Adrenal gland (tissue), 12 donors: ENCODE data around the gene ACR. TPM values are rescaled to one million over a fixed set of nuclear protein-coding genes. Genes with fewer than 3 reads are reported as not detected.

Experiments used
- DNase-seq, 7 donors: peaks; one replicate each; pipeline ENCODE4 v3.0.0-alpha.2; 2019 to 2020
- H3K27ac ChIP-seq, 5 donors: fragments of 200-600 bp; sonication (generic) in 4 of 5; 1 replicate in 3 of 5; 2 replicates in 2 of 5; pipeline versions ENCODE4 v1.5.1 to v1.8.0; 2016 to 2020; ENCODE audit warnings: mild to moderate bottlenecking in 1 of 5
- H3K27me3 ChIP-seq: fragments of 200-600 bp; 2 replicates; pipeline ENCODE4 v1.8.0; 2021
- H3K36me3 ChIP-seq, 2 donors: fragments of 200-600 bp; replicated peaks in 1 of 2; 1 replicate in 1 of 2; 2 replicates in 1 of 2; pipeline versions ENCODE4 v1.5.1 to v1.8.0; 2018 to 2022
- H3K4me1 ChIP-seq, 2 donors: fragments of 200-600 bp; replicated peaks in 1 of 2; 1 replicate in 1 of 2; 2 replicates in 1 of 2; pipeline versions ENCODE4 v1.5.1 to v1.8.0; 2018 to 2021
- H3K4me3 ChIP-seq, 4 donors: fragments of 200-600 bp; sonication (generic) in 3 of 4; one replicate each; pipeline ENCODE4 v1.5.1; 2016 to 2018
- H3K9me3 ChIP-seq, 3 donors: fragments of 200-600 bp; sonication (generic) in 1 of 3; replicated peaks in 1 of 3; 1 replicate in 2 of 3; 2 replicates in 1 of 3; pipeline versions ENCODE4 v1.5.1 to v1.8.0; 2016 to 2021
- POLR2A ChIP-seq, 2 donors: fragments of 450-650 bp; IDR thresholded peaks; one replicate each; pipeline ENCODE4 v1.6.1; 2017; ENCODE audit warnings: antibody characterized with exemption in 2 of 2, mild to moderate bottlenecking in 2 of 2, moderate library complexity in 1 of 2
- WGBS, 4 donors: extraction: QIAGEN DNeasy Blood & Tissue Kit in 2 of 4; methylation state at CpG; one replicate each; pipeline versions ENCODE4 v1.1.5 to v1.1.7; 2013 to 2017; 5-methylcytosine and 5-hydroxymethylcytosine counted together
- intact Hi-C, 2 donors: fragments of 100-400 bp; cut with DNase I; formaldehyde crosslinking; loops; one replicate each; pipeline versions ENCODE4 v1.14.1 to v1.15.0; 2022 to 2023
- polyA plus RNA-seq, 3 donors: library from polyadenylated mRNA; stranded (reverse); fragments of 200-250 nt in 2 of 3; fragments of 350-450 nt in 1 of 3; fragmentation: Illumina TruSeq in 1 of 3; extraction: RNeasy Lipid Tissue Mini Kit (QIAGEN cat#74804) in 1 of 3; gene quantifications; one replicate each; pipeline ENCODE4 v1.2.3, GENCODE V29; 2013 to 2014
- total RNA-seq, 9 donors: library from RNA; depleted of rRNA in 4 of 9; stranded (reverse); fragments of >200 nt in 4 of 9; fragments of 120-200 nt in 1 of 9; fragmentation: NEBNext Ultra II Directional in 1 of 9; extraction: Animal tissue kit (Norgen Biotek cat#: 25700) in 1 of 9; gene quantifications; one replicate each; pipeline versions ENCODE4 v1.1.0 to v1.2.4, GENCODE V29; 2013 to 2023
- TF ChIP-seq, protein P1 (sequence below), 6 experiments: fragments of 450-650 bp in 4 of 6; fragments of 200-600 bp in 2 of 6; sonication (generic) in 1 of 6; IDR thresholded peaks; 1 replicate in 5 of 6; 2 replicates in 1 of 6; pipeline versions ENCODE4 v1.5.1 to v1.8.0; 2016 to 2021; ENCODE audit warnings: antibody characterized with exemption in 6 of 6, mild to moderate bottlenecking in 2 of 6, moderate library complexity in 1 of 6
- donor health status: healthy with polysubstance abuse.
- donor health status: Bipolar disorder and iron deficiency.
- donor health status: DM: yes; HTN: yes; CAD: no.
- donor health status: DM: no; HTN: no; CAD: no.
- donor health status: DM: no; HTN: no; CAD: no.
- donor health status: DM: yes; HTN: yes; CAD: no.

Gene ACR
- total and polyA plus RNA-seq, 12 donors = 0.13 to 1.5 (median 0.53) TPM; not detected in 4

DNA sequence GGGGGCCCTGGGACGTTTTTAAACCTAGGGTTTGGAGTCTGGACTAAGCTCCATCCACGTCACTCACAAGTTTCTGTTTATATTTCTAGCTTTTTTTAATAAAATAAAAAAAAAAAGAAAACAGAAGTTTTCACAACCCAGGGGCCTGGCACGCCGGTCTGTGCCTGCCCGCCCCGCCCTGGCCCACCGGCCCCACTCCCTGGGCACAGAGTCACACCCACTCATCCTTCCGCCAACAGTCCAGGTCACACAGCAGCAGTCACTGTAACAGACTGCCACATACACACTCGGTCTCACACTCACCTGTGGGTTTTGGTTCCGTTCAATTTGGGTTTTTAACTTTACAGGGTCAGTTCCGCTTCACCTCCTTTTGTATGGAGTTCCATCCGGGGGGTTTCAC, 5.3 kb upstream of the ACR start:
- peaks cover 16% of the 10 kb centered on the region for H3K27me3 ChIP-seq
- H3K4me1 ChIP-seq = no peaks in the 10 kb centered on the region
- no peak overlapping the region for H3K4me3 ChIP-seq
- peak in 4 of 7 donors; percentile 1 to 43 (median 4) for DNase-seq
- intact Hi-C loops = no loop called here
- H3K9me3 ChIP-seq = no peaks in the 10 kb centered on the region
- no peak for TF ChIP-seq POLR2A (IDR thresholded peaks at IDR 0.05)
- TF ChIP-seq, protein P1, sequence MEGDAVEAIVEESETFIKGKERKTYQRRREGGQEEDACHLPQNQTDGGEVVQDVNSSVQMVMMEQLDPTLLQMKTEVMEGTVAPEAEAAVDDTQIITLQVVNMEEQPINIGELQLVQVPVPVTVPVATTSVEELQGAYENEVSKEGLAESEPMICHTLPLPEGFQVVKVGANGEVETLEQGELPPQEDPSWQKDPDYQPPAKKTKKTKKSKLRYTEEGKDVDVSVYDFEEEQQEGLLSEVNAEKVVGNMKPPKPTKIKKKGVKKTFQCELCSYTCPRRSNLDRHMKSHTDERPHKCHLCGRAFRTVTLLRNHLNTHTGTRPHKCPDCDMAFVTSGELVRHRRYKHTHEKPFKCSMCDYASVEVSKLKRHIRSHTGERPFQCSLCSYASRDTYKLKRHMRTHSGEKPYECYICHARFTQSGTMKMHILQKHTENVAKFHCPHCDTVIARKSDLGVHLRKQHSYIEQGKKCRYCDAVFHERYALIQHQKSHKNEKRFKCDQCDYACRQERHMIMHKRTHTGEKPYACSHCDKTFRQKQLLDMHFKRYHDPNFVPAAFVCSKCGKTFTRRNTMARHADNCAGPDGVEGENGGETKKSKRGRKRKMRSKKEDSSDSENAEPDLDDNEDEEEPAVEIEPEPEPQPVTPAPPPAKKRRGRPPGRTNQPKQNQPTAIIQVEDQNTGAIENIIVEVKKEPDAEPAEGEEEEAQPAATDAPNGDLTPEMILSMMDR (IDR thresholded peaks at IDR 0.05) = no peak
- H3K36me3 ChIP-seq = no peaks in the 10 kb centered on the region
- H3K27ac ChIP-seq = no peak overlapping the region
- whole genome bisulfite sequencing, 4 donors = 67 to 74% (median 72%) methylated on average over 12 of the region's 12 CpGs

DNA sequence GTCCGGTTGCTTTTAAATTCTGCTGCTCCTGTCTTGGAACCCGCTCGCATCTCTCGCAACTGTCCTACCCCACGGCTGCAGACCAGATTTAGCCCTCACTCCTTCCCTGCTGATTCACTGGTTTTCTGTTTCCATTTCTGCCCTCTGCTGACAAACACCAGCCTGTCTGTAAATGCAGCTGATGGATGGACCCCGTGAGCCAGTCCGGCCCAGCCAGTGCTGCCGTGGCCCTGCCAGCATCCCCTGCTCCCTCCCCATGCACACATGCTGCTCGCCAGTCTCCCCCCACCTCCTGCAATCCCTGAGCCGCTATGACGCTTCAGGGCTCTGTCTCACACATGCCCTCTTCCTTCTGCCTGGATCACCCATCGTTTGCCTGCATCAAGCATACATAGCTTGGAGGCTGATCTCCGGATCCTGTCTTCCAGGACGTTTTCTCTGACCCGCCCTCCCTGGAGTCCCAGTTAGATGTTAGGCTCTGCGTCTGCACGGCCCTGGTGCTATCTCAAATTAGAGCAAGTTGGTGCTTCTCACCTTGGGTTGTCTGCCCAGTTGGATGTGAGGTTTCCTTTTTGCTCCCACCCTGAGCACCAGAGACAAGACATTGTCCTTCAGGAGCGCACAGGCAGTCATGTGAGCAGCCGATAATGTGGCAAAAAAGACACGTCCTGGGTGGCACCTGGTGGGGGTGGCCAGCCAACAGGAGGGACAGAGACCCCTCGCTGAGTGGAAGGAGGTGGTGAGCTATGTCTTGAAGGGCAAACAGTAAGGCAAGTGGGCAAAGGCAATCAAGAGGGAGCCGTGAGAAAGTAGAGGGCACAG, 4.3 kb upstream of the ACR start:
- Histone ChIP-seq H3K27me3 (peaks cover 16% of the 10 kb centered on the region), H3K4me1 (no peaks in the 10 kb centered on the region), H3K9me3 (no peaks in the 10 kb centered on the region), H3K36me3 (no peaks in the 10 kb centered on the region), H3K4me3 (no peak overlapping the region), H3K27ac (no peak overlapping the region)
- 19 to 37% (median 33%) methylated on average over 16 to 22 of the region's 22 CpGs for WGBS, 4 donors
- TF ChIP-seq, protein P1 (IDR thresholded peaks at IDR 0.05) = no peak
- no peak for TF ChIP-seq POLR2A (IDR thresholded peaks at IDR 0.05)
- DNase-seq = peak; percentile 1 to 59 (median 13)
- intact Hi-C loops = no loop called here

DNA sequence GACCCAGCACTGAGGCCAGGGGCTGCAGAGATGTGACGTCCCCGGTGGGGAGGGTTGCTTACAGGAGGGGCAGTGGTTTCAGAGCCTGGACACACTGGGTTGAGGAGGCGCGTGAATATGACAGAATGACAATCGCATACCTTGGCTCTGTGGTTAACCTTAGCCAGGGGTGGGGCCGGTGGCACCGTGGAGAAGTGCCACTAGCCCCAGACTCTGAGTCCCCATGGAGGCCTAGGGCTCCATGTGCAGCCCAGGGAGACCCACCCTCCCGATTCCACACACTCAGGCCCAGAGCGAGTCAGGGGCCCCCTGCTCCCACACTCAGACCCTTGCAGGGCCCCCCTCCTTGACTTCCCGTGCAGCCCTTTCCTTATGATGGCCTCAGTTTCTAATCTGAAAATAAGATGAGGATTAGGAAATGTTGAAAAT, 3.6 kb upstream of the ACR start:
- WGBS, 4 donors = 64 to 83% (median 78%) methylated on average over 5 to 10 of the region's 10 CpGs
- H3K4me3 ChIP-seq = no peak overlapping the region
- TF ChIP-seq, protein P1 (IDR thresholded peaks at IDR 0.05) = no peak
- TF ChIP-seq POLR2A (IDR thresholded peaks at IDR 0.05) = no peak
- intact Hi-C loops = no loop called here
- peak in 6 of 7 donors; percentile 6 to 46 (median 13) for DNase-seq
- H3K36me3 ChIP-seq = no peaks in the 10 kb centered on the region
- no peaks in the 10 kb centered on the region for H3K4me1 ChIP-seq
- peaks cover 16% of the 10 kb centered on the region for H3K27me3 ChIP-seq
- no peak overlapping the region for H3K27ac ChIP-seq
- H3K9me3 ChIP-seq = no peaks in the 10 kb centered on the region

DNA sequence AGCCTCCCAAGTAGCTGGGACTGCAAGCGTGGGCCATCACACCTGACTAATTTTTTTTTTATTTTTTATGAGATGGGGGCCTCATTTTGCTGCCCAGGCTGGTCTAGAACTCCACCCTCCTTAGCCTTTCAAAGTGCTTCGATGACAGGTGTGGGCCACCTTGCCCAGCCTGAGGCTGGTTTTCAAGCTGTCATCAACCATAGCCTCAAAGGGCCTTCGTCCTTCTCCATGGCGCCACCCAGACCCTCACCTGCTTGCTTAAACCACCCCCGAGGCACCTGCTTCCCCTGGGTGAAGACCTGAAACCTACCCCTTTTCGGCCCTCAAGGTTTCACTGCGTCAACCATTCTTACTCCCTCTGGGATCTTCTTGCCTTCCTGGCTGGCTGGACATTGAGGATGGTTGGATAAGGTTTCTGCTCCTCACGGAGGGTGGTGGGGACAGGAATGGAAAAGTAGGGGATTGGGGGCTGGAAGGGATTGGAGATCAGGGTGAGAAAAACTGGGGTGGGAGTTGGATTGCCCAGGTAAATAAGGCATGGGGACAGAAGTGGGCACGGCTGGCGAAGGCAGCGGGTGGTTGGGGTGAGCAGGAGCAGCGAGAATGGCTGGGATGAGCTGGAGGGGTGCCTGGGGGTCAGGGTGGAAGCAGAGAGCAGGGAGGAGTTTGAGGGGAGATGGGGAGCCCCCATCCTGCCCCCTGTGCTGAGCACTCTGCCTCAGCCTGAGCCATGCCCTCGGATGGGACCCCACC, 2.8 kb upstream of the ACR start:
- peaks cover 16% of the 10 kb centered on the region for H3K27me3 ChIP-seq
- H3K4me3 ChIP-seq = no peak overlapping the region
- TF ChIP-seq, protein P1 (IDR thresholded peaks at IDR 0.05) = no peak
- TF ChIP-seq POLR2A (IDR thresholded peaks at IDR 0.05) = no peak
- H3K27ac ChIP-seq = no peak overlapping the region
- H3K36me3 ChIP-seq = no peaks in the 10 kb centered on the region
- no peaks in the 10 kb centered on the region for H3K9me3 ChIP-seq
- peak in 5 of 7 donors; percentile 3 to 45 (median 9) for DNase-seq
- WGBS, 4 donors = 82 to 85% (median 84%) methylated on average over 12 to 13 of the region's 13 CpGs
- intact Hi-C loops = no loop called here
- H3K4me1 ChIP-seq = no peaks in the 10 kb centered on the region
